ENCODE results near the gene FAM180A. TPM values are rescaled to one million over a fixed set of nuclear protein-coding genes. Genes with fewer than 3 reads are reported as not detected.

The FAM180A gene
- total and polyA plus RNA-seq, 9 of the 15 experiments (the other 6 are each of a cell fraction or from before 2014, with no cell fraction given): not detected

GRCh38 chr7:135734343-135734689 lies 14.3 kb downstream of the FAM180A start (continued):
- no peak for TF ChIP-seq COPS2 (conservative IDR thresholded peaks at IDR 0.05)

GRCh38 chr7:135733603-135734342 lies 14.8 kb downstream of the FAM180A start:
- CTCF ChIA-PET (ENCODE audit: low intra/inter-chr PET ratio): no interaction called here
- POLR2A ChIA-PET: interaction anchor here (1.1 to 2.1 kb wide), 4 partner anchors 11 to 71 kb away, joined by 3 to 7 read pairs (median 4); partner anchors contain the start of gene STMP1
- peak; percentile 11 for ATAC-seq
- no peak overlapping the region for H3K4me2 ChIP-seq (ENCODE audit: insufficient read depth, low read length)
- H3K27me3 ChIP-seq (ENCODE audit: control insufficient read depth in 2 of 2, insufficient read depth in 2 of 2, low read length in 2 of 2): peaks cover 51 to 55% of the 10 kb centered on the region in 2 experiments
- H3K27ac ChIP-seq (ENCODE audit: extremely low read depth, low read depth, low read length): no peak overlapping the region
- intact Hi-C loops (cut with micrococcal nuclease) (no loop called here), in situ Hi-C loops (cut with MboI) (no loop called here)
- no peaks in the 10 kb centered on the region for H3K79me2 ChIP-seq (ENCODE audit: control insufficient read depth, insufficient read depth, low read length)
- H3K4me1 ChIP-seq (replicated peaks in 1 of 2; ENCODE audit: control insufficient read depth in 2 of 2, insufficient read depth in 2 of 2, low read length in 2 of 2): peaks cover 4% of the 10 kb centered on the region in 2 experiments; a peak in 2 of 5 replicates
- H3K4me3 ChIP-seq: no peak overlapping the region
- peak overlapping the region; percentile 51; the same call in 1 of the 2 replicates for H2AFZ ChIP-seq (ENCODE audit: low read depth, low read length)
- H3K36me3 ChIP-seq (ENCODE audit: control insufficient read depth, insufficient read depth, low read length): no peaks in the 10 kb centered on the region
- BruUV-seq (replicated peaks): no TSS peak
- no peak for FAIRE-seq
- no peaks in the 10 kb centered on the region; the same call in 1 of the 2 replicates for H4K20me1 ChIP-seq (replicated peaks; ENCODE audit: control insufficient read depth, insufficient read depth, low read length)
- no peak for DNase-seq (ENCODE audit: extremely low read depth in 1 of 4, low spot score in 3 of 4)
- 12% methylated on average over 21 of the region's 21 CpGs for WGBS (ENCODE audit: insufficient coverage, low coverage, missing lambda C conversion rate)
- H3K9me1 ChIP-seq (ENCODE audit: control insufficient read depth, insufficient read depth, low read length): no peaks in the 10 kb centered on the region
- 0 out of 2 replicates have a peak, but pooled peaks have one; percentile 17 for TF ChIP-seq RAD51 (IDR thresholded peaks at IDR 0.05; ENCODE audit: borderline replicate concordance, low read depth)
- peak; percentile 58 for TF ChIP-seq TFE3 (CRISPR knock-in tag; IDR thresholded peaks at IDR 0.05)
- peak; percentile 68 for TF ChIP-seq USF2 (CRISPR knock-in tag; IDR thresholded peaks at IDR 0.05)
- TF ChIP-seq MEIS2 (IDR thresholded peaks at IDR 0.05; ENCODE audit: partially characterized antibody): no peak
- TF ChIP-seq ZNF445 (CRISPR knock-in tag; IDR thresholded peaks at IDR 0.05; ENCODE audit: low read depth): no peak
- peak; percentile 59; the same call in 1 of the 2 replicates for TF ChIP-seq FOSL1 (tag; conservative IDR thresholded peaks at IDR 0.05)
- peak; percentile 38; the same call in 1 of the 2 replicates for TF ChIP-seq USF1 (CRISPR knock-in tag; IDR thresholded peaks at IDR 0.05)
- TF ChIP-seq ZNF263 (CRISPR knock-in tag; IDR thresholded peaks at IDR 0.05; ENCODE audit: borderline replicate concordance): peak; percentile 57; the same call in 1 of the 2 replicates
- no peaks in the 10 kb centered on the region for H3K9me3 ChIP-seq (replicated peaks; ENCODE audit: control insufficient read depth, insufficient read depth, low read depth, low read length)
- H3K9ac ChIP-seq (ENCODE audit: insufficient read depth in 1 of 2, low read depth in 2 of 2, low read length in 2 of 2): peak overlapping the region in 1 of 2 experiments; percentile 35; a peak in 1 of 4 replicates

Data from K562 (cell line).